CD14-positive monocyte (primary cell): ENCODE results near the gene RFK. TPM values are rescaled to one million over a fixed set of nuclear protein-coding genes. Genes with fewer than 3 reads are reported as not detected.

ENCODE experiments used
- DNase-seq, 3 donors: peaks; one replicate each; pipeline ENCODE4 v3.0.0-alpha.2; 2011 to 2022
- H2AFZ ChIP-seq: 2 replicates; pipeline ENCODE4 v1.6.0; 2012; ENCODE audit warnings: mild to moderate bottlenecking, low read depth, low read length, inconsistent platforms; ENCODE audit not compliant: insufficient read depth, poor library complexity, severe bottlenecking
- H3K27ac ChIP-seq, 2 donors: 1 replicate in 1 of 2; 2 replicates in 1 of 2; pipeline ENCODE4 v1.5.1; 2012 to 2013; ENCODE audit warnings: low read length in 2 of 2, control low read depth in 1 of 2, inconsistent platforms in 1 of 2, low read depth in 1 of 2, mild to moderate bottlenecking in 1 of 2
- H3K27me3 ChIP-seq, 2 donors: one replicate each; pipeline versions ENCODE4 v1.6.0 to v1.6.1; 2011 to 2013; ENCODE audit warnings: low read length in 2 of 2; ENCODE audit not compliant: control insufficient read depth in 2 of 2, insufficient read depth in 2 of 2
- H3K36me3 ChIP-seq, 2 donors: replicated peaks in 1 of 2; 1 replicate in 1 of 2; 2 replicates in 1 of 2; pipeline versions ENCODE4 v1.5.1 to v1.6.1; 2012 to 2013; ENCODE audit warnings: low read length in 2 of 2, control low read depth in 1 of 2, inconsistent platforms in 1 of 2, mild to moderate bottlenecking in 1 of 2; ENCODE audit not compliant: insufficient read depth in 2 of 2, control insufficient read depth in 1 of 2
- H3K4me1 ChIP-seq, 2 donors: 1 replicate in 1 of 2; 2 replicates in 1 of 2; pipeline versions ENCODE4 v1.5.1 to v1.6.1; 2012 to 2013; ENCODE audit warnings: low read length in 2 of 2, control low read depth in 1 of 2, inconsistent platforms in 1 of 2, mild to moderate bottlenecking in 1 of 2, moderate library complexity in 1 of 2; ENCODE audit not compliant: insufficient read depth in 2 of 2, control insufficient read depth in 1 of 2
- H3K4me2 ChIP-seq: replicated peaks from 2 replicates; pipeline ENCODE3; 2012; ENCODE audit warnings: low read length, moderate library complexity, mild to moderate bottlenecking; ENCODE audit not compliant: poor library complexity, severe bottlenecking; ENCODE audit errors: extremely low read depth
- H3K4me3 ChIP-seq, 3 experiments: fragments of 200-600 bp in 1 of 3; sonication (generic) in 1 of 3; replicated peaks in 1 of 3; 1 replicate in 2 of 3; 2 replicates in 1 of 3; pipeline ENCODE4 v1.5.1; 2011 to 2013; ENCODE audit warnings: low read length in 3 of 3, mild to moderate bottlenecking in 3 of 3, control low read depth in 2 of 3, low read depth in 2 of 3, inconsistent platforms in 1 of 3, moderate library complexity in 1 of 3
- H3K79me2 ChIP-seq: 2 replicates; pipeline ENCODE4 v1.6.0; 2012; ENCODE audit warnings: mild to moderate bottlenecking, control low read depth, inconsistent platforms, low read length, moderate library complexity; ENCODE audit not compliant: insufficient read depth
- H3K9ac ChIP-seq: 2 replicates; pipeline ENCODE4 v1.6.0; 2017; ENCODE audit warnings: low read length, mild to moderate bottlenecking; ENCODE audit not compliant: insufficient read depth, poor library complexity, severe bottlenecking
- H3K9me3 ChIP-seq, 2 donors: replicated peaks in 1 of 2; 1 replicate in 1 of 2; 2 replicates in 1 of 2; pipeline versions ENCODE4 v1.5.1 to v1.6.1; 2012 to 2013; ENCODE audit warnings: low read length in 2 of 2, control low read depth in 1 of 2; ENCODE audit not compliant: control insufficient read depth in 1 of 2, insufficient read depth in 1 of 2
- H4K20me1 ChIP-seq: 2 replicates; pipeline ENCODE4 v1.6.0; 2012; ENCODE audit warnings: mild to moderate bottlenecking, low read length, control low read depth, moderate library complexity; ENCODE audit not compliant: insufficient read depth
- H3K27ac Mint-ChIP-seq, 7 donors: one replicate each; pipeline ENCODE4 v1.8.0; 2020; ENCODE audit warnings: mild to moderate bottlenecking in 7 of 7, mixed read lengths in 7 of 7, moderate library complexity in 6 of 7, inconsistent platforms in 2 of 7
- H3K27me3 Mint-ChIP-seq, 3 donors: one replicate each; pipeline ENCODE4 v1.8.0; 2021 to 2022; ENCODE audit warnings: low read depth in 3 of 3, mild to moderate bottlenecking in 3 of 3, mixed read lengths in 3 of 3, moderate library complexity in 3 of 3, inconsistent platforms in 1 of 3
- H3K36me3 Mint-ChIP-seq, 2 donors: one replicate each; pipeline ENCODE4 v1.8.0; 2020; ENCODE audit warnings: mixed read lengths in 2 of 2, inconsistent platforms in 1 of 2, mild to moderate bottlenecking in 1 of 2
- H3K4me1 Mint-ChIP-seq: one replicate; pipeline ENCODE4 v1.8.0; 2020; ENCODE audit warnings: mild to moderate bottlenecking, mixed read lengths
- H3K4me3 Mint-ChIP-seq, 2 donors: one replicate each; pipeline ENCODE4 v1.8.0; 2020; ENCODE audit warnings: mild to moderate bottlenecking in 2 of 2, mixed read lengths in 2 of 2, moderate library complexity in 1 of 2
- H3K9me3 Mint-ChIP-seq, 7 donors: one replicate each; pipeline ENCODE4 v1.8.0; 2020 to 2022; ENCODE audit warnings: mixed read lengths in 7 of 7, mild to moderate bottlenecking in 6 of 7, moderate library complexity in 6 of 7, inconsistent platforms in 2 of 7
- CTCF ChIP-seq: fragments of 200-600 bp; IDR thresholded peaks from one replicate; pipeline ENCODE4 v1.8.0; 2022; ENCODE audit warnings: antibody characterized with exemption, mild to moderate bottlenecking
- WGBS: methylation state at CpG from one replicate; pipeline ENCODE4 v1.1.5; 2013; ENCODE audit warnings: missing lambda C conversion rate; ENCODE audit not compliant: insufficient coverage; 5-methylcytosine and 5-hydroxymethylcytosine counted together
- intact Hi-C, 2 donors: fragments of 100-400 bp; cut with micrococcal nuclease; formaldehyde crosslinking; loops; one replicate each; pipeline versions ENCODE4 v1.15.0 to v1.15.1; 2023
- polyA plus RNA-seq, 3 donors: library from polyadenylated mRNA; depleted of rRNA in 1 of 3; unstranded in 2 of 3; stranded (reverse) in 1 of 3; fragments of 300-500 nt in 2 of 3; fragments of >200 nt in 1 of 3; fragmentation: Illumina TruSeq in 2 of 3; gene quantifications; 1 replicate in 2 of 3; 2 replicates in 1 of 3; pipeline ENCODE4 v1.2.3, GENCODE V29; 2012 to 2021

The RFK gene
- polyA plus RNA-seq, 3 donors = 5.9 to 46.6 (median 44.4) TPM

DNA sequence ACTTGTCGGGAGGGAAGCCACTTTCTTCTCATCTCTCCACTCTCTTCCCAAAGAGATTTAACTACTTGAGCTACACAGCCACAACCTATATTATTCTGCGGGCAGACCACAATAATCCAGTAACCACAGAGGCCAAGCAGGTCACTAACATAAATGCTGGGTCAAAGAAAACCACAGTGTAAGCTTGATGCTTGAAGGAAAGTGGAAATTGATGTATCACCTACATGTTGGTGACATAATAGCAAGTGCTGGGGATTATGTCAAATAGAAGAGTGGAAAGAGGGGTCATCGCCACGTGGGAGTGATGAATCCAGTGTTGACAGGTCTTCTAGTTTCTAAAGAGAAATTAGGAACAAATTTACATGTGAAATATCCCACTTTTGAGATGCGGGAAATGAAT, 40.9 kb downstream of the RFK start:
- H3K4me1 Mint-ChIP-seq = peaks cover 22% of the 10 kb centered on the region
- no peaks in the 10 kb centered on the region for H4K20me1 ChIP-seq
- H3K27ac Mint-ChIP-seq = no peak overlapping the region
- H3K4me1 ChIP-seq = peaks cover 20 to 22% of the 10 kb centered on the region in 2 donors
- H3K9me3 ChIP-seq = no peaks in the 10 kb centered on the region
- H3K27me3 Mint-ChIP-seq = no peaks in the 10 kb centered on the region
- no peak overlapping the region for H2AFZ ChIP-seq
- H3K27ac ChIP-seq = no peak overlapping the region
- no peak overlapping the region for H3K4me3 Mint-ChIP-seq
- no peak overlapping the region for H3K9ac ChIP-seq
- H3K9me3 Mint-ChIP-seq = peaks cover 0 to 8% (median 2%) of the 10 kb centered on the region in 7 donors
- H3K36me3 ChIP-seq = no peaks in the 10 kb centered on the region
- no peak overlapping the region for H3K4me3 ChIP-seq
- H3K4me2 ChIP-seq = no peak overlapping the region
- WGBS = 83% methylated on average over 1 of the region's 5 CpGs
- H3K36me3 Mint-ChIP-seq = peaks cover 0 to 2% of the 10 kb centered on the region in 2 donors
- TF ChIP-seq CTCF = no peak
- no peak for DNase-seq
- H3K27me3 ChIP-seq = no peaks in the 10 kb centered on the region
- H3K79me2 ChIP-seq = no peaks in the 10 kb centered on the region
- intact Hi-C loops = no loop called here

DNA sequence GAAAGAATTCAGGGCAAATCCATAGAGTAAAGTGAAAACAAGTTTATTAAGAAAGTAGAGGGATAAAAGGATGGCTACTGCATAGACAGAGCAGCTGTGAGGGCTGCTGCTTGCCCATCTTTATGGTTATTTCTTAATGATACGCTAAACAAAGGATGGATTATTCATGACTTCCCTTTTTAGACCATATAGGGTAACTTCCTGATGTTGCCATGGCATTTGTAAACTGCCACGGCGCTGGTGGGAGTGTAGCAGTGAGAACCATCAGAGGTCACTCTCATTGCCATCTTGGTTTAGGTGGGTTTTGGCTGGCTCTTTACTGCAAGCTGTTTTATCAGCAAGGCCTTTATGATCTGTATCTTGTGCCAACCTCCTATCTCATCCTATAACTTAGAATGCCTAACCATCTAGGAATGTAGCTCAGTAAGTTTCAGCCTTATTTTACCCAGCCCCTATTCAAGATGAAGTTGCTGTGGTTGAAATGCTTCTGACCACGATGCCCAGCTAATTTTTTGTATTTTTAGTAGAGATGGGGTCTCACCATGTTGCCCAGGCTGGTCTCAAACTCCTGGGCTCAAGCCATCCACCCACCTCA, 42.1 kb downstream of the RFK start:
- Mint-ChIP-seq H3K4me1 (peaks cover 10% of the 10 kb centered on the region), H3K27me3 (no peaks in the 10 kb centered on the region), H3K27ac (peak overlapping the region in 4 of 7 donors; percentile 19 to 66 (median 36)), H3K4me3 (peak overlapping the region in 1 of 2 donors; percentile 11), H3K9me3 (peaks cover 0 to 8% (median 2%) of the 10 kb centered on the region in 7 donors), H3K36me3 (peaks cover 0 to 2% of the 10 kb centered on the region in 2 donors)
- Histone ChIP-seq H4K20me1 (no peaks in the 10 kb centered on the region), H3K4me3 (no peak overlapping the region), H2AFZ (no peak overlapping the region), H3K27me3 (no peaks in the 10 kb centered on the region), H3K36me3 (no peaks in the 10 kb centered on the region), H3K9ac (no peak overlapping the region), H3K4me1 (peaks cover 8 to 10% of the 10 kb centered on the region in 2 donors), H3K27ac (no peak overlapping the region), H3K9me3 (no peaks in the 10 kb centered on the region), H3K4me2 (no peak overlapping the region), H3K79me2 (no peaks in the 10 kb centered on the region)
- intact Hi-C loops = no loop called here
- DNase-seq = peak; percentile 41 to 58 (median 49)
- no peak for TF ChIP-seq CTCF
- WGBS = no CpG with 5 or more reads among the region's 4 CpGs
